GM20000 (cell line): Measurements from ENCODE around the gene TMEM37.
A peak's percentile ranks its signal among the peaks of the same experiment; 100 is the strongest.

Experiments used
- DNase-seq: peaks from one replicate; pipeline ENCODE4 v3.0.0; 2012; ENCODE audit warnings: low spot score
- TF ChIP-seq, protein P1 (sequence below): IDR thresholded peaks from 2 replicates; pipeline ENCODE4 v1.5.1; 2012; ENCODE audit warnings: mild to moderate bottlenecking, control low read depth; ENCODE audit errors: extremely low read depth, missing control alignments

The TMEM37 gene

DNA sequence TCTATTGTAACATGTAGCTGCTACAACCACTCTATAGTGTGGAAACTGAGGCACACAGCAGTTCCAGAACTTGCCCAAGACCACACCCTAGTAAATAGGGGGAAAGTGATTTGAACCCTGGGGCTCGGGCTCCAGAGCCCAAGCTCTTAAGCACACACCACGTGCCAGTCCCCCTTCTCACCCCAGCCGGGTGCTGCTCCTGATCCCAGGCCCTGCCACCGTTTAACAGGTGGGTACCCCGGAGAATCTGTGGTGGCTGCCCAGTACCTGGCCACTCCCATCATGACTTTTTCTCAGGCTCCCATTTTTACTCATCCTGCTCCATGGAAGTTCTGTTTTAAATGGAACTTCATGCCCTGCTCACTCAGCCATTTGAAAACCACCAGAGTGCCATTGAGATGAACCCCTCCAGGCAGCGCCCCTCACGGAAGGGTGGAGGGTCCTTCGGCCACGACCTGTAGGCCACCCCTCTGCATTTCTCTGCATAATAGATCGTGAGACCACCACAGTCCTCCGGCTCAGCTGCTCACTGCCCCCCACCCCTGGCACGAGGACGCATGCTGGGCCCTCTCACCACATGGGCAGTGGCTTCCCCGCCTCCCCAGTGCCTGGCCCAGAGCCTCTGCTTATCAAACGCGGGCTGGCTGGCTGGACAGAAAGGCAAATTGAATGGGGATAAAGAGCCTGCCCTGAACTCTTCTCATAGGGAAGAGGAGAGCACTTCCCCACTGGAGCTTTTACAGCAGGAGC, 42.1 kb downstream of the TMEM37 start:
- TF ChIP-seq, protein P1, sequence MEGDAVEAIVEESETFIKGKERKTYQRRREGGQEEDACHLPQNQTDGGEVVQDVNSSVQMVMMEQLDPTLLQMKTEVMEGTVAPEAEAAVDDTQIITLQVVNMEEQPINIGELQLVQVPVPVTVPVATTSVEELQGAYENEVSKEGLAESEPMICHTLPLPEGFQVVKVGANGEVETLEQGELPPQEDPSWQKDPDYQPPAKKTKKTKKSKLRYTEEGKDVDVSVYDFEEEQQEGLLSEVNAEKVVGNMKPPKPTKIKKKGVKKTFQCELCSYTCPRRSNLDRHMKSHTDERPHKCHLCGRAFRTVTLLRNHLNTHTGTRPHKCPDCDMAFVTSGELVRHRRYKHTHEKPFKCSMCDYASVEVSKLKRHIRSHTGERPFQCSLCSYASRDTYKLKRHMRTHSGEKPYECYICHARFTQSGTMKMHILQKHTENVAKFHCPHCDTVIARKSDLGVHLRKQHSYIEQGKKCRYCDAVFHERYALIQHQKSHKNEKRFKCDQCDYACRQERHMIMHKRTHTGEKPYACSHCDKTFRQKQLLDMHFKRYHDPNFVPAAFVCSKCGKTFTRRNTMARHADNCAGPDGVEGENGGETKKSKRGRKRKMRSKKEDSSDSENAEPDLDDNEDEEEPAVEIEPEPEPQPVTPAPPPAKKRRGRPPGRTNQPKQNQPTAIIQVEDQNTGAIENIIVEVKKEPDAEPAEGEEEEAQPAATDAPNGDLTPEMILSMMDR, result no peak
- DNase-seq, result no peak

DNA sequence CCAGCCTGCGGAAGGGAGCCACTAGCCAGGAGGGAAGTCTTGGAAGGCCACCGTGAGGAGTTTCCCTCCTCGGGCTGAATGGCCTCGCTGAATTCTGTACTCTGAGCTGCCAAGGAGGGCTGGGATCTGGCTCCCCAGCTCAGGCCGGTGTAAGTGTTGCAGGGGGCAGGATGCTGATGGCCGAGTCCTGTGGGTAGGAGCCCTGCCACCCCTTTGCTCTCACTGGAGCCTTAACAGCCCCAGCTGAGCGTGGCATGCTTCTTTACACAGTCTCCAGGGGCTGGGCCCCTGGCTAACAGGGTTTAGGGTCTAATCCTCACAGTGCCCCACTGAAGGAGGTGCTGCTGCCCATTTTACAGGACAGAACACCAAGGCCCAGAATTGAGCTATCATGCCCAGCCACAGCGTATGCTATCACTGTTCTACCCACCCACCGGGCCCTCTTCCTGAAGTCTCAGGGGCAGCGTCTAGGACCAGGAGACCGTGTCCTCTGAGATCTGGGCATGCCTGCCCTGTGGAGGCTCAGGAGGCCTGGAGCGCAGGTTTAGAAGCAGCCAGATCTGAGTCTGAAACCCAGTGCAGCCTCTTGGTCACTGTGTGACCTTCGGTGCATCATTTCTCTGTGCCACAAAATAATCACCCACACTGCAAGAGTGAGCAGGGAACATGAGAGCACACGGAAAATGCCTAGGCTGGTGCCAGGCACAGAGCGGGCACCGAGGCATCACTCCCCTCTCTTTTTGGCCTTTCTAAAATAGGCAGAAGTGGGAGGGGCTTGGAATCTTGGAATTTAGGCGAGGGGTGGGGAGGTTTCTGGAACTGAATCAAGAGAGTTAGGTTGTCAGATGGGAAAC, 42.9 kb downstream of the TMEM37 start:
- TF ChIP-seq, protein P1, result no peak
- no peak for DNase-seq

DNA sequence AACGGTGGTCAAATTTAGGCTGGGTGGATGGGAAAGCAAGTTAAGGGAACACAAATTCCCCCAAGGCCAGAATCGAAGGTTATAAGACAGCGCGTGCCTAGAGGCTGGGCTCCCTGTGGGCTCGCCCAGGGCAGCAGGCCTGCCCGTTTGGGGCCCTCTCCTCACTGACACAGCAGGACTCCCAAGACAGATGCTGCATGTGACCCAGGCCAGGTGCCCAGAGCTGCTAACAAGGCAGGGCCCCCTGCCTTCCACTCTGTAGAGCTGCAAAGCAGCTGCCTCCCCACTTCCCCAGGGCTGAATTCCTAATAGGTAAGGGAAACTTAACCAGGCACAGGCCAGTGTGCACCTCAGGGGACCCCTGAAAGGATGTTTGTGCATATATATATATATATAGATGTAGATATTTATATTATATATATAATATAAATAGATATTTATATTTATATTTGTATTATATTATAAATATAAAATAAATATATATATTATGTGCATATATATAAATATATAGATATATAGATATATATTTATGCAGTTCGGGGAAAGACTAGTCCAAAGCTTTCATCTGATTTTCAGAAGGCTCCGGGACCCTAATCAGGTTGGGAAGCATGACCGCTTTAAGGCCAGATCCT, 43.7 kb downstream of the TMEM37 start:
- TF ChIP-seq, protein P1, result no peak
- no peak for DNase-seq

DNA sequence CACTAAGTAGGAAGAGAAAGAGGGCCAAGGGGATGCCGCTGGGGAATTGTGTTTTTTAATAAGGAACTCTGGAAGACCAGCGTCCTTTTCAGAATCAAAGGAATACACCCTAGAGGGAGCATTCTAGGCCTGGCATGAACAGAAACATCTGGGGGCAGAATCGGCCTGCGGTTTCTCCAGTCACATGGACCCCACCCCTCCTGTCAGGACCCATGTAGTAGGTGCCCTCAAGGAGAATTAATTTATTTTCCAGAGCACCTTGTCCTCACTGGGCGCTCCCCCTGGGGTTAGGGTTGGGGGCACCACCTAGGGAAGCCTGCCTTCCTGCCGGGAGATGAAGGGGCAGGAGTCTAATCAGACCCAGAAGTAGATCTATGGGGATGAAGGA, 44.2 kb downstream of the TMEM37 start:
- TF ChIP-seq, protein P1, result no peak
- DNase-seq, result no peak

DNA sequence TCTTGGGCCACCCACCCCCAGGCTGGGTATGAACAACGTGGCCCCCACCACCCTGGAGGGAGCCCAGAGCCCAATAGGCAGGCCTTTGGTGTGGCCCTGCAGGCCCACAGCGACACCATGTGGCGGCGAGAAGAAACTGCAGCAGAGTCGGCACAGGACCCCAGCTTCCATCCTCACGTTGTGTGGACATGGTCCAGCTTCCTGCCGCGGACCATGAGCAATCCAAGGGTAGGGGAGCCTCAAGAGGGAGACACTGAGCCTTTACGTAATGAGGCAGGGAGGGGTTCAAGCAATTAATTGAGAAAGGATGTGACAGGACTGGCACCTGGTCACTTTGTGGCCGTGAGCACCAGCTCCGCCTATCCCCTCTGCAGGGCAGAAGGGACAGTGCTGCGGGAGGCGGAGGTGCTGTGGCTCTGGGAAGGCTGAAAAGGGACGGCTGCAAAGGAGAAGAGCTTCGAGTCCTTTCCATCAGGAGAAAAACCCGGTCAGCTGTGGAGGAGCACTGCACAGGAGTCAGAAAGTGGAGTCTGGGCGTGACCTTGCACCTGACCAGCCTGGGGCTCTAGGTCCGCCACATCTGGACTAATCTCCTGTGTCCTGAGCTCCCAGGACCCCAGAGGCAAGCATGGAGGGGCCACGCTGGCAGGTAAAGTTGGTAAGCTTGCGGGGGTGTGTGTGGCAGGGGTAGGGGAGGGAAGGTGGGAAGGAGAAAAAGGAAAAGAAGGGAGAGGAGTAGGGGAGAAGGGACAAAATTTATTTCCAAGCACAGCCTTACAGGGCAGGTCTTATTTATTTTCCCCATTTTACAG, 44.9 kb downstream of the TMEM37 start:
- peak; percentile 72 for DNase-seq
- TF ChIP-seq, protein P1, result peak; percentile 87

DNA sequence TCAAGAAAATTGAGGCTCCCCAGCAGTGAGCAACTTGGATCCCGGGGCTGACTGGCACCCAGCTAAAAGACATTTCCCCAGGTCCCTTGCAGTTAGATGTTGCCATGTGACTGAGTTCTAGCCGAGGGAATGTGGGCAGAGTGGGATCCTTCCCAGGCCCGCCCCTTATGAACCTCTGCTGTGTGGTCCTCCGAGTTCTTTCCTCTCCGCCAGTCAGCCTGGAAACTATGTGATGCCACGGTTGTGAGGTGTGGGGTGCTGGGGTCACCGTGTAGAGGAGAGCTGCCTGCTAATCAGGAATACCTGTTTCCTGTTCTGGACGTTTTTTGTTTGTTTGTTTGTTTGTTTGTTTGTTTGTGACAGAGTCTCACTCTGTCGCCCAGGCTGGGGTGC, 45.5 kb downstream of the TMEM37 start:
- TF ChIP-seq, protein P1, result no peak
- DNase-seq, result no peak
